Nucleus accumbens (tissue), 56 donors: ENCODE measurements around the gene TCF12.
"Not testable (repeated sequence)": the region's sequence is repeated elsewhere in the genome, so short reads cannot be mapped to it uniquely, and the experiment has no call there.

Experiments
- DNase-seq, 56 donors: peaks; one replicate each; lab custom pipeline; 2025; lab: John Stamatoyannopoulos, UW

Gene TCF12

GRCh38 chr15:57012556-57012955 is 94.1 kb downstream of the TCF12 start:
- DNase-seq = no peak

GRCh38 chr15:57014896-57015295 is 96.5 kb downstream of the TCF12 start:
- DNase-seq = not testable (repeated sequence)

GRCh38 chr15:57015360-57015759 is 96.9 kb downstream of the TCF12 start:
- no peak for DNase-seq

GRCh38 chr15:57015897-57016296 is 97.5 kb downstream of the TCF12 start:
- DNase-seq = no peak

GRCh38 chr15:57017024-57017423 is 98.6 kb downstream of the TCF12 start:
- no peak for DNase-seq

- no peak for DNase-seq
Measured at GRCh38 chr15:57018151-57018550, 99.7 kb downstream of the TCF12 start.

- DNase-seq = peak in 1 of 56 donors; percentile 27
Measured at GRCh38 chr15:57019496-57020160, 101.2 kb downstream of the TCF12 start.

GRCh38 chr15:57025264-57025926 is 107.0 kb downstream of the TCF12 start:
- DNase-seq = no peak

GRCh38 chr15:57026016-57026592 is 107.7 kb downstream of the TCF12 start:
- DNase-seq = no peak

- DNase-seq = no peak
Measured at GRCh38 chr15:57027596-57027995, 109.2 kb downstream of the TCF12 start.

- DNase-seq = no peak
Measured at GRCh38 chr15:57028176-57028575, 109.7 kb downstream of the TCF12 start.

GRCh38 chr15:57030011-57030410 is 111.6 kb downstream of the TCF12 start:
- no peak for DNase-seq

- no peak for DNase-seq
Measured at GRCh38 chr15:57031082-57031481, 112.6 kb downstream of the TCF12 start.

- DNase-seq = peak in 41 of 56 donors; percentile 4 to 71 (median 36)
Measured at GRCh38 chr15:57031605-57032004, 113.2 kb downstream of the TCF12 start.

- no peak for DNase-seq
Measured at GRCh38 chr15:57032338-57032737, 113.9 kb downstream of the TCF12 start.

GRCh38 chr15:57033715-57034439 is 115.4 kb downstream of the TCF12 start:
- DNase-seq = no peak

GRCh38 chr15:57034613-57035012 is 116.2 kb downstream of the TCF12 start:
- no peak for DNase-seq

- no peak for DNase-seq
Measured at GRCh38 chr15:57035664-57036063, 117.2 kb downstream of the TCF12 start.

- DNase-seq = no peak
Measured at GRCh38 chr15:57036352-57036751, 117.9 kb downstream of the TCF12 start.

GRCh38 chr15:57037548-57037947 is 119.1 kb downstream of the TCF12 start:
- DNase-seq = no peak

- no peak for DNase-seq
Measured at GRCh38 chr15:57038040-57038439, 119.6 kb downstream of the TCF12 start.
